GM20000 (cell line): Measurements from ENCODE around the gene USP47.

Experiments used
- DNase-seq: peaks from one replicate; pipeline ENCODE4 v3.0.0; 2012; ENCODE audit warnings: low spot score
- TF ChIP-seq, protein P1 (sequence below): IDR thresholded peaks from 2 replicates; pipeline ENCODE4 v1.5.1; 2012; ENCODE audit warnings: mild to moderate bottlenecking, control low read depth; ENCODE audit errors: extremely low read depth, missing control alignments

The USP47 gene

DNA sequence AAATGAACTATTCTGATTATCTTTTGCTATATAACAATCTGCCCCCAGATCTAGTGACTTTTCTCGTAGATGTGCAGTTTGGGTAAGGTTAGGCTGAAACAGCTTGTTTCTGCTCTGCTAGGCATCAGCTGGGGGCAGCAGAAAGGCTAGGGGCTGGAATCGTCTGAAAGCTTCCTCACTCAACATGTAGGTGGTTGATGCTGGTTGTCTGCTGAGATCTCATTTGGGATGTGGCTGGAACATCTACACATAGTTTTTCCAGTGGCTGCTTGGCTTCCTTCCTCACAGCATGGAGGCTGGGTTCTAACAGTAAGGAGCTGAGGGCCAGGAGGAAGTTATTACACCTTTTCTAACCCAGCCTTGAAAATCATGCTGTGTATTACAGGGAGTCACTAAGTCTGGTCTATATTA lies 30.2 kb downstream of the USP47 start:
- TF ChIP-seq, protein P1, sequence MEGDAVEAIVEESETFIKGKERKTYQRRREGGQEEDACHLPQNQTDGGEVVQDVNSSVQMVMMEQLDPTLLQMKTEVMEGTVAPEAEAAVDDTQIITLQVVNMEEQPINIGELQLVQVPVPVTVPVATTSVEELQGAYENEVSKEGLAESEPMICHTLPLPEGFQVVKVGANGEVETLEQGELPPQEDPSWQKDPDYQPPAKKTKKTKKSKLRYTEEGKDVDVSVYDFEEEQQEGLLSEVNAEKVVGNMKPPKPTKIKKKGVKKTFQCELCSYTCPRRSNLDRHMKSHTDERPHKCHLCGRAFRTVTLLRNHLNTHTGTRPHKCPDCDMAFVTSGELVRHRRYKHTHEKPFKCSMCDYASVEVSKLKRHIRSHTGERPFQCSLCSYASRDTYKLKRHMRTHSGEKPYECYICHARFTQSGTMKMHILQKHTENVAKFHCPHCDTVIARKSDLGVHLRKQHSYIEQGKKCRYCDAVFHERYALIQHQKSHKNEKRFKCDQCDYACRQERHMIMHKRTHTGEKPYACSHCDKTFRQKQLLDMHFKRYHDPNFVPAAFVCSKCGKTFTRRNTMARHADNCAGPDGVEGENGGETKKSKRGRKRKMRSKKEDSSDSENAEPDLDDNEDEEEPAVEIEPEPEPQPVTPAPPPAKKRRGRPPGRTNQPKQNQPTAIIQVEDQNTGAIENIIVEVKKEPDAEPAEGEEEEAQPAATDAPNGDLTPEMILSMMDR = no peak
- DNase-seq = no peak

DNA sequence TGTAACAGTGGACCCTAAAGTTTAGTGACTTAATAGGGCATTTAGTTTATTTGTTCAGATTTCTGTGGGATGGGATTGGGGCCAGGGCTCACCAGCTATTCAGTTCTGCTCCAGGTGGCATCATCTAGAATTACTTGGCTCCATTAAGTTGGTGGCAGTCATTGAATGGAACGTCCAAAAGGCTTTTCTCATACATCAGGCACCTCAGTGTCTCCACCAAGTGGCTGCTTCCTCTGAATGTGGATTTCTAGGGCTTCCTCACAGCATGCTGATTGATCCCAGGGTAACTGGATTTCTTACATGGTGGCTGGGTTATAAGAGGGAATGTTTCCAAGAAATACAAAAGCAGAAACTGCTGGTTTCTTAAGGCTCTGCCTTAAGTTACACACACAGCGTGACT lies 34.7 kb downstream of the USP47 start:
- TF ChIP-seq, protein P1 = no peak
- DNase-seq = no peak

DNA sequence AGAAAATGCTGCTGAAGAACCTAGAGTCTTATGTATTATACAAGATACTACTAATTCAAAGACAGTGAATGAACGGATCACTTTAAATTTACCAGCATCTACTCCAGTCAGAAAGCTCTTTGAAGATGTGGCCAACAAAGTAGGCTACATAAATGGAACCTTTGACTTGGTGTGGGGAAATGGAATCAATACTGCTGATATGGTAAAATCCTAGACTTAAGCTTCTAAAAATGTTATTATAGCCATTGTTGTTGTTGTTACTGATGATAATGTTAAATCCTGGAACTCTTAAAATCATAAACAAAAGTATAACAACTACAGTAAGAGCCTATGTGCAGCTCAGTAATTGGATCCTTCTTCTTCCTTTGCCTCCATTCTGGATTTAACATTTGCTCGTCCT lies 38.4 kb downstream of the USP47 start:
- TF ChIP-seq, protein P1 = no peak
- DNase-seq = no peak

DNA sequence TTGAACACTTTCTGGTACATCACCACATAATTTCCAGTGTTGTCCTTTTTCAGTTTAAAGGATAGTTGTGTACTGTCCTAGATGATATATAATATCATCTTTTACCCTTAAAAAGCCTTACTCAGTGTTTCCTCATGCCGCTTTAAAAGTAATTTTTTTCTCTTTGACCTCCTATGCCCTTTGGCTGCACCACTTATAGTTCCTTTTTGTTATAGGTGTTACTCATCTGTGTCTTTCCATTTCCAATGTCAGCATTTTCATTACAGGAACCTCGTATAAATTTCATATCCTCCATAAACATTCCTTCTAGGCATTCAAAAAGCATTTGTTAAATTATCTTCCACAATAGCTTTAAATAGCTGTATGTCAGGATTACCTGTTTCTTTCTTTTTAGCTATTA lies 40.8 kb downstream of the USP47 start:
- DNase-seq = no peak
- TF ChIP-seq, protein P1 = no peak

DNA sequence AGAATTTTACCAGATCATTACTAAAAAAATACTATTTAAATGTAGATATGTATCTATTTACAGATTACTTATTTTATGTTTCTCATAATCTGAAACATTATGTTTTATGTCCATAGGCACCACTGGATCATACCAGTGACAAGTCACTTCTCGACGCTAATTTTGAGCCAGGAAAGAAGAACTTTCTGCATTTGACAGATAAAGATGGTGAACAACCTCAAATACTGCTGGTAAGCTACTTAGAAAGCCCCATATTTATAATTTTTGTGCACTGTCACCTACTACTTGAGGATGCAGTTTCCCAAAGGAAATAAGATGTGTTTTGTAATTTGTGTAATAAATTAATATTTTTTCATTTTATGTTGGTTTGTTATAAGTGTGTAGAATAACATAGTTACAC lies 42.6 kb downstream of the USP47 start:
- TF ChIP-seq, protein P1 = no peak
- no peak for DNase-seq

DNA sequence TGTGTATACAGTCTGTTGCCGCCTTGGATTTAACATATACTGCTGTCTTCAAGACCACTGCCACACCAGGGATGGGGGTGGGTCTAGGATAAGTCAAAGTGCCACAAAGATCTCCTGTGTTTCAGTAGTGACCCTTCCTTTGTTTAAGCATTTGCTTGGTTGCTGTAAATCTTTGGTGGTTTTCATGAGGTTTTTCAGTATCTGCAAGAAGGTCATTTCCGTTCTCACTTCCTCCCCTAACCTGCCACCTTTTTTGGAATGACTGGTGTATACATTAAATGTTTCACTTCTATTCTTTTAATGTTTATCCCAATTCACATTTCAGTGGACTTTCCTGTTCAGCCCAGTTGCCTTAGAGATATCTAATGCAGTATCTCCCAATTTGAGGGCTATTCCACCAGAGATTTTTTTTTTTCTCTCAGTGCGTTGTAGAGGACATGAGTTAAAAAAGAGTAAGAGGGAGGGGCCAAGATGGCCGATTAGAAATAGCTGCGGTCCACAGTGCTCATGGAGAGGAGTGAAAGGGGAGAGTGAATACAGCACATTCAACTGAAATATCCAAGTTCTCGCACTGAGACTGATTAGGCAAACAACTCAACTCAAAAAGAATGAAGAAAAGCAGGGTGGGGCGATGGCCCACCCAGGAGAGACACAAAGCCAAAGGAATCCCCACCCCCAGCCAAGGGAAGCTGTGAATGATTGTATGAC lies 43.2 kb downstream of the USP47 start:
- TF ChIP-seq, protein P1 = no peak
- DNase-seq = peak; percentile 30

DNA sequence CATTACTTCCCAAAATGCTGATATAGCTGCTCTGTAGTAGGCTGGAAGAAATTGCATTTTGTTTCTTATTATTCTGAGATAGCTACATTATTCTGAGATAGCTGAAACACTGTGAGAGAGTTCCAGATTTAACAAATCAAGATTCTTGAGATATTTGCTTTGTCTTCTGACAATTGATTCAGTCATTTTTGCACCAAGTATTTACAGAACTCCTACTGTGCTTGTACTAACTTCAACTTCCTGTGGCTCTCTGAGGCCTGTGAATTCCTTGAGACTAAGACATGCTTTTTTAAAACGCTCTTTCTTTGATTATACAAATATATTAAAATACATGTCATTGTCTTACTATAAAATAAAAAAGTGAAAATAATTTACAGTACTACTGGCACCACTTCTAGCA lies 52.7 kb downstream of the USP47 start:
- no peak for DNase-seq
- TF ChIP-seq, protein P1 = no peak
